Endometrial microvascular endothelial cells (primary cell): ENCODE measurements around the gene E2F7. TPM values are rescaled to one million over a fixed set of nuclear protein-coding genes. Genes with fewer than 3 reads are reported as not detected.

Experiments used
- in situ Hi-C: cut with HindIII; loops from 2 replicates; pipeline ENCODE4 v1.10.0; 2017; ENCODE audit warnings: low sequenced_read_pairs, low pct_unique_long_range_greater_than_20kb; ENCODE audit errors: inconsistent ontology term
- total RNA-seq: library from RNA; depleted of rRNA; stranded (reverse); fragments of >200 nt; gene quantifications from one replicate; pipeline ENCODE4 v1.2.3, GENCODE V29; 2015; ENCODE audit errors: inconsistent ontology term

Gene E2F7
- total RNA-seq, 1 donor from 2014 or later = 30.6 TPM

DNA sequence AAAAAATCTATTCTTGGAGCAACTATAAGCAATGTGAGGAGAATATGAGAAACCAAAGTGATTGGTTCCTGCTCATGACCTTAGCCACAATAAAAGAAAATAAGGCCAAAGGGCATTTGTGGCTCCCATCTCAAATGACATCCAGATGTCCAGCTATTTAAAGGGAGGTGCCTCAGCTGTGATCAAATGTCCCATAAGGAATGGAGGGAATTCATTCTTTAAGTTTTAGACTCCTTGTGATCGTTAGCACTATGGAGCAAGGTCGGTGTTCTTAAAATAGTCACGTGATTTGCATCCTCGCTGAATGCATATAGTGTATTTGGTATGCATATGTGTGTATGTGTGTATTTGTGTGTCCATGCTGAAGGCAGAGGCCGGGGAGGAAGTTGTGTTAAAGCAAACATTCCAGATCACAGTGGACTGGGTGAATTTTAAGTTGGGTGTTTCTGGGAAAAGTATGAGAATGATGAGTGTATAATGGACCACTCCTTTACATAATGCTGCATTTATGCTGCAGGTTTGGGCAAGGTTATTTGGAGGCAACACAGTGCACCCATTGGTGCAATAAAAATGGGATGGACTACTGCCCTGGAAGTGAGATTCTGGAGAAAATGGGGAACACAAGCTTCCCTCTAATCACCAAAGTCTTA, 5.6 kb upstream of the E2F7 start:
- in situ Hi-C loops = no loop called here

DNA sequence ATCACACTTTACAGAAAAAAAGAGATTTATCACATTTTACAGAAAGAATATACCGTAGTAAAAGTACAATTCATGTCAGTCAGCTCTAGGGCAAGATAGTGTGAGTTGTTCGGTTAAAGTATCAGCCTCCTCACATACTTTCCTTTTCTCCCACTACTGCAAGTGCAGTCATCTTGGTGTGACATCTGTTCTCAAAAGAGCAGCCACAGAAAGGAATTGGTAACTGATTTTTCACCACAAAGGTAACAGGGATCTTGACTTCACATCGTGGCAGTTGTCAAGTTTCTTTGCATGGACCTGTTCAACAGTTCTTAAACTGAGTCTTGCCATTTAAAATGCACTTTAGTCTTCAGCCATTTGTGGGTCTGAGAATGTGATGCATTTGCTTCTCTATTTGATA, 5.0 kb upstream of the E2F7 start:
- in situ Hi-C loops = no loop called here

DNA sequence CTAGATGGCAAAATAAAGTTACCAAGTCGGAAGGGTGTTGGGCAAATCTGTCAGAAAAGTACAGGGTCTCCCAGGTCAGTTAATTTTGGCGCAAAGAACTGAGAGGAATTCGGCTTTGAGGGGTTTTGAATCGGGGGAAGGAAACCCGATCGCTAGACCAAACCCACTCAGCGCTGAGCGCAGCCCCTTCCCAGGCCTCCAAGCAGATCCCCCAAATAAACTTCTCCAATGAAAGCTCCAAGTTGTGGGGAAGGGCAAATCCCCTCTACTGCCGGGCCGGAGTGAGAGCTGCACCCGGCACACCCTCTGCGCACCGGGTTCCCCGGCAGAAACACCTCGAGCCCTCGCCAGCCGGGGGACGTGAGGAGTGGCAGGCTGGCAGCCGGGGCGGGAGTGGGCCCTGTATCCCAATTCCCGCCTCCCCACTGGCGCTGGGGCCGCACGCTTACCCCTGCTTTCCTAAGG, 441 bp downstream of the E2F7 start:
- in situ Hi-C loops = no loop called here

DNA sequence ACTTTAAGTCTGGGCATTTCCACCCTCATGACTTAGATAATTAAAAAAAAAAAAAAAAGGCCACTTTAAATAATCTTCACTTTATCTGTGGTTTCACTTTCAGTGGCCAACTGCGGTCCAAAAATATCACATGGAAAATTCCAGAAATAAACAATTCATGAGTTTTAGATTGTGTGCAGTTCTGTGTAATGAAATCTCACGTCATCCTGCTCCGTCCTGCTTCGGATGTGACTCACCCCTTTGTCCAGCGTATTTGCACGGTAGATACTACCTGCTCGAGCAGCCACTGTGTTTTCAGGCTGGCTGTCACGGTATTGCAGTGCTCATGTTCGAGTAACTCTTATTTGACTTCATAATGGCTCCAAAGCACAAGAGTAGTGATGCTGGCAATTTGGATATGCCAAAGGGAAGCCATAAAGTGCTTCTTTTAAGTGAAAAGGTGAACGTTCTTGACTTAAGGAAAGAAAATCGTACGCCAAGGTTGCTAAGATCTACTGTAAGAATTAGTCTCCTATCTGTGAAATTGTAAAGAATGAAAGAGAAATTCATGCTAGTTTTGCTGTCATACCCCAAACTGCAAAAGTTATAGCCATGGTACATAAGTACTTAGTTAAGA, 2.4 kb downstream of the E2F7 start:
- in situ Hi-C loops = no loop called here

DNA sequence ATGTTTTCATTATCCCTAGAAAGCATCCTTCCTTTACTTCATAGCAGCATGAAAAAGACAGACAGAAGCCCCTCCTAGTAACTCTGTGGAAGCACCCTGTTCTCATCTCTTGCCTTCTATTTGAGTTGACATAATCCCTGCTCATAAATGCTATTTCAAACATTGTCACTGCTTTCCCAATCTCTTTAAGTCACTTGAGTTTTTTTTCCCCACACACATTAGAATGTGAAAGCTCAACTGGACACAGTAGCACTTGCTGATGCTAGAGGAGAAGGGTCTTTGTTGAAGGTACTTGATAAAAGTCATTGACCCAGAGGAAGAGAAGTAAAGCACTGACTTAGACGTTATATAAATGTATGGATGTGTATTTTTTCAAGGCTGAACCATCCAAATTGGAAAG, 3.0 kb downstream of the E2F7 start:
- in situ Hi-C loops = no loop called here

DNA sequence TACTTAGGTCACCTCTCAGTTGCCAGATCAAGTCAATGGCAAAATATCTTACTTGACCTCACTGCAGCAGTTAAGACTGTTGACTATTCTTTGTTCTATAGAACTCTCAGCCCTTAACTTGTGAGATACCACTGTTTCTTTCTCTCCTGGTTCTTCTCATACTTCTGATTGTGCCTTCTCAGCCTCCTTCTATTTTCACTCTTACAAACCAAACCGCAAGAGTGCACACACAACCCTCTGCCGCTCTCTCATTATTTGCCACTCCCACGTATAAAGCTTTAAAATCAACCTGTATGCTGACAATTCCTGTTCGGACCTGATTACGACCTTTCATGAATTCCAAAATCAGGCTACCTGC, 4.5 kb downstream of the E2F7 start:
- in situ Hi-C loops = no loop called here

DNA sequence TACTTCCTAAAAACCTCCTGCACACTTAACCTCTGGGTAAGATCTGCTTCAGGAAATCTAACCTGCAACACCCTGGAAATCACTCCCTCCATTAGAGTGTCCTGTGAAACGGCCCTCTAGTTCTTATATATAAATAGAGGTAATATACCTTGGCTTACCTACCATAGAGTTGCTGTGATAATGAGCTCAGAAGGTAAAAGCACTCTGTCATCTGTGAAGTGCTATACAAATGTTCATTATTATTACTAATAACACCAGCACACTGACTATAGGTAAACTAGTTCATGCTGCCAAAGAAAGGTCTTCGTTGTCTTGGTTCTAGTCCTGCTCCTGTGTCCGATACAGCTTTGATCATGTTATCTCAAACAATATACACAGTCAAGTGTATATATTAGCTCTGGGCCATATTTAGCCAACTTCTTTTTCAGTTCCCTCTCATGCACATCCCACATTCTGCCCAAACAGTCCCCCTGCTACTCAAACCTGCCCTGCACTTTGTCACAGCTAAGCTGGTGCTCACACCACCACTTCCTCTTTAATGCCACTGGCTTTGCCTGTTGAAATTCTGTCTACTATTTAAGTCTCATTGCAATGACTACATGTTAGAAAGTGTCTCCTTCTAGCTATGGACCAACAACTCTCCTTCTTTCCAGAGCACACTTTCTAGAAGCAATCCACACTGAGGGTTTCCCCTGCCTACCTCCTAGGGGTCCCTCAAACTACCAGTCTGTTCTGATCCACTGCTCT, 5.1 kb downstream of the E2F7 start:
- in situ Hi-C loops = no loop called here

DNA sequence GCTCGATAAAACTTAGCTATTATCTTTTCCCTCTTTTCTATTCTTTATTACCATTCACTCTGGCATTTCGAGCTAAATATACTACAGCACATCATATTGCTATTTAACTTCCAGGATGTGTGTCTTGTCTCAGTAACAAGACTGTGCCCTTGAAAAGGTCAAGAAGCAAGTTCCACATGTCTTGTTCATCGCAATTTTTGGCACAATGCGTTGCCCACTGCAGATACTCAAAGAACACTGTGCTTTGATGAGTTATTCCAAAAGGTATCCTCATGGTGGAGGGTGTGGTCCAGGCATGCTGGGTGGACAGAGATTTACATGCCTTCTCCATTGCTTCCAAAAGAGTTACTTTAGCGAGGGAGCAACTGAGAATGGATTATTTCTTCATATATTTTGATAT, 6.6 kb downstream of the E2F7 start:
- in situ Hi-C loops = no loop called here

DNA sequence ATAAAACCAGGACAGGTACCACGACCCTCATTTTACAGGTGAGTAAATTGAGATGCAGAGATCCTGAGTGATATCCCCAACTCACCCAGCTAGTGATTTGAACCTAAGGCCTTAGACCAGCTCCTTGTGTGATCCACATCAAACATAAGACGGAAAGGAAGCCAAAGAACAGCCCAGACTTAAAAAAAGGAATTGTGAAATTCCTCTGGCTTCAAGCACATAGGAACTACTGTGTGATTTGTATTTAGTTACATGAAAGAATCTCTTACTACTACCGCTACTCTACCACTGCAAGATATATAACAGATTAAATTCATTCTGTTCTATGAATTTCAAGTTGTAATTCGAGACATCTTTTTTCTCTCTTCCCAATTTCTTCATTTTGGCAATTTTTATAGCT, 10.5 kb downstream of the E2F7 start:
- in situ Hi-C loops = no loop called here

DNA sequence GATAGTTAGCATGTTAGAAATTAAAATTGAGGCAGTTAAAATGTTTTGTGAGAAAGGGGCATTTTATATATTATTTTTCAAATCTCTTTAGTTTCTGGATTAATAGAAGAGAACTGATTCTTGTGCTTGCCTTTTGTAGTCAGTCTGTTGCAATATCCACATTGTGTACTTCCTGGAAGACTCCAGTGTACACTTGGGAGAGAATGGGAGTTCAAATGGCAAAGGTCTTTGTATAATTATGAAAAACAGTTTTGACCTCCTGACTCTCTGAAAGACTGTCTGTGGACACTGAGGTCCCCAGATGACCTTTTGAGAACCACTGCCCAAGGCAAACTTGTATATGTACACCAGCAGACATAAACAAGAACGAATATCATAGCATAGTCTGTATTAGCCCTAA, 12.1 kb downstream of the E2F7 start:
- in situ Hi-C loops = no loop called here

DNA sequence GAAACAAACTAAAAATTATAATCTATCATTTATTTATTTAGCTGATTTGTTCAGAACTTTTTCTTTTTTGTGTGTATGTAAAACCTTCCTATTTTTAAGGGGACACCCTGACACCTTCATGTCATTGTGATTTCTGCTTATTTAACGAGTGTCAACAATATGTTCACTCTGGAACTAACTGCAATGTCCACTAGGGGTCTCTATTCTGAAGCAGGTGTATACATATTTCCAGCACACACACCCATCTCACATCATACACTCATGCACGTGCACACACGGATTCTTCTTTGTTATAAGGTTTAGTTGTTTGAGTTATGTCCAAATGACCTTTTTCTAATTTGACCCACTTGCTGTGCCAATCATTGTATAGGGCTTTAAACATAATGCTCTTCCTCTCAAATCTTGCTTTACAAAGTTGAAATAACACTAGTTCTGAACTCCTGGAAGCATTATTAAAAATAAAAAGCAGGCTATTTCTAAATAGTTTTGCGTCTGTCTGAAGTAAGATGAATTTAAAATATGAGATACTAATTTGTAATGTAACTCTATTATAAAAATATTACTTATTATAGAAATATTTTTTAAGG, 15.5 kb downstream of the E2F7 start:
- in situ Hi-C loops = no loop called here

DNA sequence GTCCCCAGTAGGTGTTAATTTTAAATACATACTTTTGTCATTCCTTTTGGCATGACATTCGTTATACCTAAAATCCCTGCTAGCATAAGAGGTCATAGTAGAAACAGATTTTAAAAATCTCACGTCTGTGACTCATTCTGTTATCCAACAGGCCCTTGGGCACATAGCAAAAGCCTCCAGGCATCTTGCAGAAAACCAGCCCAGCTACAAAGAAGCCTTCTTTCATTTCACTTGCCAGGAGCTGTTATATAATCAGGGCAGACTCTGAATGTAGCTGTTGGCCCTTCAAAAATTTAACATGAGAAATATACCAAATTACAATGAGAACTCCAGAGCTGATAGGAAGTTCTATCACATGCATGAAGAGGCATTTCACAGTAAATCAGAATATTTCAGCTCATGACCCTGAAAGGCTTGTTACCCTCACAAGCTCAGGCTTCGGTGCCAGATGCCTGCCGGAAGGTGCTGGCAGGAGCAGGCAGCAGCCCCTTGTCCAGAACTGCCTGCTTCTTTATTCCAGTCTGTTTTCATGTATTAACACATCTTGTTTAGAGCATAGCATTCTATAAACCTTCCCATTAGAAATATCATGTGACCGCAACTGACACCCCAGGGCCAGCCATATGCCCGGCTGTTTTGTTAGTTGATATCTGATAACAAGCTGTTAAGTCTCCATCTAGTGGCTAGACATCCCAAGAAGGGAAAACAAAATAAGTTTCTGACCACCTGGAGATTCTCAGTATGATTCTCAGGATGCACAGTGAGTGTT, 17.8 kb downstream of the E2F7 start:
- in situ Hi-C loops = no loop called here

DNA sequence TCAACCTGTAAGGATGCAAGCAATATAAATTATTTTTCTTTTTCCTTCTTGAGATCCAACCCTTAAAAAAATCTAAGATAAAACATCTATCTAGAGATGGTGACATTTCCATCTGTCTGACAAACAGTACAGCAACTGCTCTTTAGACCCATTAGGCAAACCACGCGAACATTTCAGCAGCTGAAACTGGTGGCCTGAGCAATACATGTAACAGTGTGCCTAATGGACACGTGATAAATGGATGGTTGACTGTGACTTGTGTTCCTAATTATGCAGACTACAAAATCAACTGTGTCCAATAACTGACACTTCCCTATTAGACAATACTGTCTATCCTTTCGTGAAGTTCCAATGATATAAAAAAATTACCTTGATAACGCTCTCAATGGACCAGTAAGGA, 18.9 kb downstream of the E2F7 start:
- in situ Hi-C loops = no loop called here

DNA sequence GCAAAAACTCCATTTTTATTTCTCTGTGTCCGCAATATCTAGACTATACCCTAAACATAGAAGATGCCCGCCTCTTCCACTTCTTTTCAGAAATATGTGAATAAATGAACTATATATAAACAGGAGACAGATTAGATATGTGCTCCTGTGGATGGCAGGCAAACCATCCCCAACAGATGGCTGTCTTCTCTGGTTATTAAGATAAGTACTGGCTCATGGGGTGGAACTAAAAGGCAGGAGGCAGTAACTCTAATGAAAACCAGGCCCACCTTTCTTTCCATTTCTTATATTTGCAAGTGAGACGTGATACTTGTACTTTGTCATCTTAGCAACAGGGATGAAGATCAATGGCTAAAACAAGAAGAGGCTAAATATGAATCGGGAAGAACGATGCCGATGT, 20.2 kb downstream of the E2F7 start:
- in situ Hi-C loops = no loop called here

DNA sequence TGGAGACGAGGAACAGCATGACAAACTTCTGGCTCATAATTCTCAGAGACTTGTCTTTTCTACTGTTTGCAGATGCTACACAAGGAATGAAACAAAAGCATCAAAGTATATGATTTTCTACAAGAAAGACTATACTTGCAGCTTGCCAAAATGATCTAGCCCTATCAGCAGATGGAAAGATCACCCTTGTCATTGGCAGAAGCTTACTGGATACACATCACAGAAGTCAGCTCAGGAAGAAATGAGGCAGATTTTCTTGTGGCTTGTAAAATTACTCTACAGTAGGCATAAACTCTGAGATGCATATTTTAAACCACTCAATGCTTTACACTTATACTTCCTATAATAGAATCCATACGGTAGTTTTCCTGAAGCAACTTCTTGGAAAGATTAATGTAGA, 20.6 kb downstream of the E2F7 start:
- in situ Hi-C loops = no loop called here

DNA sequence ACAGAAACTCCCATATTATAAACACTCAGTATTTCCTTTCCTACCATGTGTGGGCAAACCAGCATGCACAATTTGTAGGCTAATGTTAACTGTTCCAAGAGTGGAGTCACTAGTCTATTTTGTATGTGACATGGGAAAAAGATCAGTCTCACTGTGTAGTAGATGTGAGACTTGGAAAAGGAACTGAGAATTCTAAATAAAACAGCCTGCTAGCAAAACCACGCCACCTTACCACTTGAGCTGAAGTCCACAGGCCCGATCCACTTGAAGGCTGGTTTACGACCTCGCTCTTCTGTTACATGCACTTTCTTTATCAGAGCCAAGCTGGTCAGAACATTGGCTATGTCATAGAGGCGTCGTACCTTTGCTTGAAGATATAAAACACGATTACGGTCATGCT, 22.5 kb downstream of the E2F7 start:
- in situ Hi-C loops = no loop called here

DNA sequence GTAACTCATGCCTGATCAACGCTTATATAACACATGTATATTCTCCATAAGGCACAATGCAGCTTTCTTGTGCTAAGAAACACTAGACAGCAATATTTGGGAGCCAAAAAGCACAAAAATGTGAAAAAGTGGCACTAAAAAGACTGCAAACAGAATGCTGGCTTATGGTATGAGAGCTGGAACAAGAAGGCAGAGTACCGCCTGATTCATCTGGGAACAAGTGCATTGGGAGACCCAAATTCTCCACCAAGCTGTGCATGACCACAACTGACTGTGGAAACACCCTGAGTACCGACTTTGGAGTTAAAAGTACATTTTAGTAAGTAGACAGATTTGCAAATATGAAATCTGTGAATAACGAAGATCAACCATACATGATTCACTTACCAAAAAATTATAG, 25.1 kb downstream of the E2F7 start:
- in situ Hi-C loops = no loop called here

DNA sequence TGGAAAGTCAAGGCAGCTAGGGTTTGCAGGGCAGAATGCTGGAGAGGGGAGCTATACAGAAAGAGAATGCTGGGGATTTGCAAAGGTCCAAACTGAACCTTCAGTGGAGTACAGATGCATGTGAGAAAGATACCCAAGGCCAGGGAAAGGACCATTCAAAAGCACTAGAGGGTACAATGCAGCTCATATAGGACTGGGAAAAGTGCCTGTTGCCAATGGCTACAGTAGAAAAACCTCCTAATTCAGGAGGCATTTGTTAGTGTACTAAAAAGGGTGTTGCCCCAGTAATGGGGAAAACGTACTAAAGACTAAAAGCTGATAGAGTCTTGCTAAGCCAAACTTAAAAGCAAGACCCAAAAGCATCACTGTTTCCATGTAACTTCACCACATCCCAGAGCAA, 30.1 kb downstream of the E2F7 start:
- in situ Hi-C loops = no loop called here
